Astrocyte (in vitro differentiated cells and primary cell): ENCODE data around the gene RNF207. TPM values are rescaled to one million over a fixed set of nuclear protein-coding genes. Genes with fewer than 3 reads are reported as not detected.
A peak's percentile ranks its signal among the peaks of the same experiment; 100 is the strongest.

Source experiments
- DNase-seq: peaks from one replicate; pipeline ENCODE4 v3.0.0-alpha.2; 2010; ENCODE audit warnings: low read depth
- FAIRE-seq: peaks from 2 replicates; lab custom pipeline; 2011; peaks lifted over from hg19 to GRCh38; lab: Jason Lieb, UNC
- H2AFZ ChIP-seq: 2 replicates; pipeline ENCODE4 v1.6.0; 2012; ENCODE audit warnings: low read depth, low read length, inconsistent platforms
- H3K27ac ChIP-seq: 2 replicates; pipeline ENCODE4 v1.5.1; 2011; ENCODE audit warnings: low read depth, low read length, inconsistent platforms
- H3K27me3 ChIP-seq: 2 replicates; pipeline ENCODE4 v1.6.0; 2011; ENCODE audit warnings: low read length, inconsistent platforms; ENCODE audit not compliant: insufficient read depth
- H3K36me3 ChIP-seq: 2 replicates; pipeline ENCODE4 v1.5.1; 2011; ENCODE audit warnings: low read length, inconsistent platforms; ENCODE audit not compliant: insufficient read depth
- H3K4me1 ChIP-seq: 2 replicates; pipeline ENCODE4 v1.5.1; 2011; ENCODE audit warnings: low read length, inconsistent platforms; ENCODE audit not compliant: insufficient read depth
- H3K4me2 ChIP-seq: 2 replicates; pipeline ENCODE4 v1.6.0; 2012; ENCODE audit warnings: low read length, inconsistent platforms
- H3K4me3 ChIP-seq: 2 replicates; pipeline ENCODE4 v1.5.1; 2011; ENCODE audit warnings: low read depth, mild to moderate bottlenecking, low read length, inconsistent platforms; ENCODE audit not compliant: insufficient read depth
- H3K79me2 ChIP-seq: 2 replicates; pipeline ENCODE4 v1.6.0; 2012; ENCODE audit warnings: mild to moderate bottlenecking, low read length, inconsistent platforms; ENCODE audit not compliant: insufficient read depth
- H3K9ac ChIP-seq: 2 replicates; pipeline ENCODE4 v1.6.0; 2012; ENCODE audit warnings: mild to moderate bottlenecking, low read length, inconsistent platforms
- H3K9me3 ChIP-seq: 2 replicates; pipeline ENCODE4 v1.5.1; 2012; ENCODE audit warnings: low read depth, mild to moderate bottlenecking, low read length, inconsistent platforms; ENCODE audit not compliant: insufficient read depth
- H4K20me1 ChIP-seq: 2 replicates; pipeline ENCODE4 v1.6.0; 2012; ENCODE audit warnings: low read length, inconsistent platforms; ENCODE audit not compliant: insufficient read depth
- H3K27ac Mint-ChIP-seq: one replicate; pipeline ENCODE4 v1.8.0; 2021; ENCODE audit warnings: mild to moderate bottlenecking, mixed read lengths; ENCODE audit not compliant: unreplicated experiment
- H3K27me3 Mint-ChIP-seq: one replicate; pipeline ENCODE4 v1.8.0; 2021; ENCODE audit warnings: low read depth, mixed read lengths; ENCODE audit not compliant: unreplicated experiment
- H3K36me3 Mint-ChIP-seq: one replicate; pipeline ENCODE4 v1.8.0; 2021; ENCODE audit warnings: low read depth, mixed read lengths; ENCODE audit not compliant: unreplicated experiment
- H3K4me1 Mint-ChIP-seq: one replicate; pipeline ENCODE4 v1.8.0; 2021; ENCODE audit warnings: low read depth, mixed read lengths; ENCODE audit not compliant: unreplicated experiment
- H3K4me3 Mint-ChIP-seq: one replicate; pipeline ENCODE4 v1.8.0; 2021; ENCODE audit warnings: mild to moderate bottlenecking, moderate library complexity, mixed read lengths; ENCODE audit not compliant: unreplicated experiment
- H3K9me3 Mint-ChIP-seq: one replicate; pipeline ENCODE4 v1.8.0; 2021; ENCODE audit warnings: mild to moderate bottlenecking, mixed read lengths; ENCODE audit not compliant: unreplicated experiment
- CTCF ChIP-seq: IDR thresholded peaks from 2 replicates; pipeline ENCODE4 v1.5.1; 2011; ENCODE audit warnings: low read depth, mild to moderate bottlenecking, inconsistent platforms, low read length, moderate library complexity; ENCODE audit not compliant: insufficient read depth
- EZH2 ChIP-seq: IDR thresholded peaks from 2 replicates; pipeline ENCODE4 v1.6.1; 2012; ENCODE audit warnings: mild to moderate bottlenecking, low read length, inconsistent platforms; ENCODE audit not compliant: insufficient read depth
- total RNA-seq: library from RNA; stranded (reverse); gene quantifications from 2 replicates; pipeline ENCODE4 v1.2.1, GENCODE V29; 2021

Gene RNF207
- total RNA-seq, 1 donor from 2014 or later = 4.7 TPM

- H3K36me3 Mint-ChIP-seq = peaks cover 10% of the 10 kb centered on the region
- peaks cover 50% of the 10 kb centered on the region for H4K20me1 ChIP-seq
- FAIRE-seq (no peak), DNase-seq (no peak)
- H3K27ac Mint-ChIP-seq = peak overlapping the region; percentile 89
- H3K4me1 ChIP-seq = peaks cover 13% of the 10 kb centered on the region
- no peaks in the 10 kb centered on the region for H3K27me3 ChIP-seq
- no peak overlapping the region for H3K27ac ChIP-seq
- H3K4me2 ChIP-seq = peak overlapping the region; percentile 94
- peaks cover 22% of the 10 kb centered on the region for H3K4me1 Mint-ChIP-seq
- H3K4me3 ChIP-seq = peak overlapping the region; percentile 98
- H3K27me3 Mint-ChIP-seq = no peaks in the 10 kb centered on the region
- H2AFZ ChIP-seq = no peak overlapping the region
- H3K9ac ChIP-seq = peak overlapping the region; percentile 97
- peak overlapping the region; percentile 96 for H3K4me3 Mint-ChIP-seq
- H3K36me3 ChIP-seq = peaks cover 24% of the 10 kb centered on the region
- TF ChIP-seq EZH2 (no peak), CTCF (no peak)
- no peaks in the 10 kb centered on the region for H3K9me3 Mint-ChIP-seq
- peaks cover 65% of the 10 kb centered on the region for H3K79me2 ChIP-seq
- no peaks in the 10 kb centered on the region for H3K9me3 ChIP-seq
Measured at GRCh38 chr1:6197746-6198427, 8.0 kb upstream of the RNF207 start.

GRCh38 chr1:6198646-6199297 lies 7.1 kb upstream of the RNF207 start:
- H3K27ac ChIP-seq = peak overlapping the region; percentile 85
- peaks cover 41% of the 10 kb centered on the region for H4K20me1 ChIP-seq
- peaks cover 18% of the 10 kb centered on the region for H3K36me3 ChIP-seq
- peaks cover 58% of the 10 kb centered on the region for H3K79me2 ChIP-seq
- peak overlapping the region; percentile 97 for H3K9ac ChIP-seq
- no peaks in the 10 kb centered on the region for H3K27me3 ChIP-seq
- no peaks in the 10 kb centered on the region for H3K27me3 Mint-ChIP-seq
- FAIRE-seq (no peak), DNase-seq (no peak)
- peak overlapping the region; percentile 98 for H3K4me3 ChIP-seq
- peaks cover 22% of the 10 kb centered on the region for H3K4me1 Mint-ChIP-seq
- peak overlapping the region; percentile 94 for H3K4me2 ChIP-seq
- no peaks in the 10 kb centered on the region for H3K9me3 Mint-ChIP-seq
- peaks cover 4% of the 10 kb centered on the region for H3K36me3 Mint-ChIP-seq
- H2AFZ ChIP-seq = peak overlapping the region; percentile 70
- no peak for TF ChIP-seq CTCF
- H3K27ac Mint-ChIP-seq = peak overlapping the region; percentile 89
- H3K9me3 ChIP-seq = no peaks in the 10 kb centered on the region
- peaks cover 13% of the 10 kb centered on the region for H3K4me1 ChIP-seq
- H3K4me3 Mint-ChIP-seq = peak overlapping the region; percentile 96
